ENCODE data around the gene CCDC12.

GRCh38 chr3:46958467-46959160, 17.9 kb downstream of the CCDC12 start:
- TF ChIP-seq CTCF (IDR thresholded peaks at IDR 0.05; ENCODE audit: insufficient read depth, low read length) (no peak), GABPA (IDR thresholded peaks at IDR 0.05; ENCODE audit: low read depth) (no peak), POLR2AphosphoS5 (IDR thresholded peaks at IDR 0.05; ENCODE audit: low read depth) (no peak), SPI1 (IDR thresholded peaks at IDR 0.05; ENCODE audit: borderline replicate concordance, low read depth) (no peak)

All from HL-60 (cell line).